SU-DHL-6 (cell line): ENCODE data around the gene CNTN4.

Source experiments
- H2AFZ ChIP-seq: fragments of 200-600 bp; sonication (generic); 2 replicates; pipeline ENCODE4 v1.6.1; 2014; ENCODE audit warnings: low read depth, mild to moderate bottlenecking, moderate library complexity, mixed read lengths, antibody characterized with exemption, low read length; ENCODE audit not compliant: severe bottlenecking
- H3F3A ChIP-seq: fragments of 200-600 bp; shearing (Covaris generic); 2 replicates; pipeline ENCODE4 v1.6.0; 2016; ENCODE audit warnings: antibody characterized with exemption, mild to moderate bottlenecking; ENCODE audit not compliant: insufficient read depth
- H3K27ac ChIP-seq: fragments of 200-600 bp; sonication (generic); 2 replicates; pipeline ENCODE4 v1.5.1; 2016; ENCODE audit warnings: low read depth, mild to moderate bottlenecking, low read length, moderate library complexity, mixed read lengths
- H3K27me3 ChIP-seq: fragments of 200-600 bp; sonication (generic), shearing (Covaris generic); 2 replicates; pipeline ENCODE4 v1.6.0; 2014; ENCODE audit warnings: mild to moderate bottlenecking, low read length
- H3K36me3 ChIP-seq: fragments of 200-600 bp; sonication (generic); 2 replicates; pipeline ENCODE4 v1.6.1; 2014; ENCODE audit warnings: mild to moderate bottlenecking, low read length, mixed read lengths
- H3K4me2 ChIP-seq: fragments of 300-600, 200-600 bp; shearing (Covaris generic), sonication (generic); 2 replicates; pipeline ENCODE4 v1.6.0; 2014; ENCODE audit warnings: low read length, low read depth, mild to moderate bottlenecking; ENCODE audit not compliant: poor library complexity, severe bottlenecking
- H3K4me3 ChIP-seq: fragments of 200-600 bp; sonication (generic); 2 replicates; pipeline ENCODE4 v1.5.1; 2014; ENCODE audit warnings: antibody characterized with exemption, low read length, mild to moderate bottlenecking, mixed read lengths; ENCODE audit not compliant: insufficient read depth, poor library complexity, severe bottlenecking
- H3K79me2 ChIP-seq: fragments of 200-600 bp; sonication (generic); 2 replicates; pipeline ENCODE4 v1.6.1; 2014; ENCODE audit warnings: mild to moderate bottlenecking, low read length, moderate library complexity; ENCODE audit not compliant: insufficient read depth
- H3K9ac ChIP-seq: fragments of 200-600 bp; sonication (generic); 2 replicates; pipeline ENCODE4 v1.7.0; 2014; ENCODE audit warnings: mild to moderate bottlenecking, low read length
- H3K9me2 ChIP-seq: fragments of 200-600 bp; sonication (generic); replicated peaks from 2 replicates; pipeline ENCODE4 v1.6.1; 2014; ENCODE audit warnings: low read length; ENCODE audit not compliant: insufficient read depth
- H3K9me3 ChIP-seq: fragments of 200-600 bp; sonication (generic); 2 replicates; pipeline ENCODE4 v1.6.1; 2014; ENCODE audit warnings: low read length, mixed read lengths; ENCODE audit not compliant: insufficient read depth
- H4K20me1 ChIP-seq: fragments of 200-600 bp; sonication (generic); 2 replicates; pipeline ENCODE4 v1.6.1; 2014; ENCODE audit warnings: low read depth, mild to moderate bottlenecking, antibody characterized with exemption, low read length, moderate library complexity, mixed read lengths
- EZH2phosphoT487 ChIP-seq: fragments of 200-600 bp; sonication (generic), shearing (Covaris generic); conservative IDR thresholded peaks from 2 replicates; pipeline ENCODE4 v1.6.1; 2018; ENCODE audit warnings: mild to moderate bottlenecking, antibody characterized with exemption, low read length, moderate library complexity, mixed read lengths
- TF ChIP-seq, protein P1 (sequence below): fragments of 200-600 bp; sonication (generic); IDR thresholded peaks from one replicate; pipeline ENCODE4 v1.5.1; 2017; ENCODE audit warnings: antibody characterized with exemption, mild to moderate bottlenecking, low read length, moderate library complexity; ENCODE audit not compliant: insufficient read depth, poor library complexity, severe bottlenecking

The CNTN4 gene

DNA sequence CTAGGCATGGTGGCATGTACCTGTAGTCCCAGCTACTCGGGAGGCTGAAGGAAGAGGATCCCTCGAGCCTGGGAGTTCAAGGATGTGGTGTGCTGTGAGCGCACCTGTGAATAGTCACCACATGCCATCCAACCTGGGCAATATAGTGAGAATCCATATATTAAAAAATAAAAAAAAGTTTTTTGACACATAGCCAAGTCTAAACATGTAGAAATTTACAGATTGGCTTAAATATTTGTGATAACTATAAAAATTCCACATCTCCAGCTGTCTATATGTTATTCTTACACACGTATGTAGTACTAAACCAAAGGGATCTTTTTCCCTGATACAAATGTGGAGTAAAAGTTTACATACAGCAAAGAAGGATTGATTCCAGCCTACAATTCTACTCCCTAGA, 119.7 kb downstream of the CNTN4 start:
- H3K9ac ChIP-seq = no peak overlapping the region
- no peak overlapping the region for H2AFZ ChIP-seq
- H3F3A ChIP-seq = no peaks in the 10 kb centered on the region
- H3K9me3 ChIP-seq = no peaks in the 10 kb centered on the region
- H3K9me2 ChIP-seq = no peaks in the 10 kb centered on the region
- H3K36me3 ChIP-seq = no peaks in the 10 kb centered on the region
- TF ChIP-seq, protein P1, sequence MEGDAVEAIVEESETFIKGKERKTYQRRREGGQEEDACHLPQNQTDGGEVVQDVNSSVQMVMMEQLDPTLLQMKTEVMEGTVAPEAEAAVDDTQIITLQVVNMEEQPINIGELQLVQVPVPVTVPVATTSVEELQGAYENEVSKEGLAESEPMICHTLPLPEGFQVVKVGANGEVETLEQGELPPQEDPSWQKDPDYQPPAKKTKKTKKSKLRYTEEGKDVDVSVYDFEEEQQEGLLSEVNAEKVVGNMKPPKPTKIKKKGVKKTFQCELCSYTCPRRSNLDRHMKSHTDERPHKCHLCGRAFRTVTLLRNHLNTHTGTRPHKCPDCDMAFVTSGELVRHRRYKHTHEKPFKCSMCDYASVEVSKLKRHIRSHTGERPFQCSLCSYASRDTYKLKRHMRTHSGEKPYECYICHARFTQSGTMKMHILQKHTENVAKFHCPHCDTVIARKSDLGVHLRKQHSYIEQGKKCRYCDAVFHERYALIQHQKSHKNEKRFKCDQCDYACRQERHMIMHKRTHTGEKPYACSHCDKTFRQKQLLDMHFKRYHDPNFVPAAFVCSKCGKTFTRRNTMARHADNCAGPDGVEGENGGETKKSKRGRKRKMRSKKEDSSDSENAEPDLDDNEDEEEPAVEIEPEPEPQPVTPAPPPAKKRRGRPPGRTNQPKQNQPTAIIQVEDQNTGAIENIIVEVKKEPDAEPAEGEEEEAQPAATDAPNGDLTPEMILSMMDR = no peak
- no peak for TF ChIP-seq EZH2phosphoT487
- H3K4me3 ChIP-seq = no peak overlapping the region
- no peaks in the 10 kb centered on the region for H3K27me3 ChIP-seq
- H4K20me1 ChIP-seq = no peaks in the 10 kb centered on the region
- no peaks in the 10 kb centered on the region for H3K79me2 ChIP-seq
- no peak overlapping the region for H3K4me2 ChIP-seq
- no peak overlapping the region for H3K27ac ChIP-seq

DNA sequence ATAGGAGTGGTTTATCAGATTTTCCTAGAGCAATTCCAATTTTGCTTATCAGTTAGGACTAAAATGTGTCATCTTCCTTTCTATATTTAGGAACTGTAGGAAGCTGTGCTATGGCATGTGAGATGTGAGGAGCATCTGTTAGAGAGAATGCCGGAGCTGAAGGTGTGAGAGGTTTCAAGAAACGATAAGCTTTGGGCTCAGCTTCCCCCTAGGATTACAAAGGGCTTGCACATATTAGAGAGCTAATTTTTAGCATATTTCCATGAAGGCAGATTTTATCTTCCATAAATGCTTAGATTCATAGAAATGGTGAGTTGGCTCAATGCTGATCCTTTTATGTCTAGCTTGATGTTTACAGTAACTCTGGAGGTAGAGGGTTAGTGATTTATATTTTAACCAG, 120.2 kb downstream of the CNTN4 start:
- H3K9ac ChIP-seq = no peak overlapping the region
- no peaks in the 10 kb centered on the region for H4K20me1 ChIP-seq
- no peaks in the 10 kb centered on the region for H3K9me3 ChIP-seq
- no peaks in the 10 kb centered on the region for H3K79me2 ChIP-seq
- no peaks in the 10 kb centered on the region for H3K9me2 ChIP-seq
- H3F3A ChIP-seq = no peaks in the 10 kb centered on the region
- H3K36me3 ChIP-seq = no peaks in the 10 kb centered on the region
- no peak overlapping the region for H3K4me3 ChIP-seq
- TF ChIP-seq, protein P1 = no peak
- TF ChIP-seq EZH2phosphoT487 = no peak
- H3K27me3 ChIP-seq = no peaks in the 10 kb centered on the region
- H2AFZ ChIP-seq = no peak overlapping the region
- no peak overlapping the region for H3K4me2 ChIP-seq
- H3K27ac ChIP-seq = no peak overlapping the region

DNA sequence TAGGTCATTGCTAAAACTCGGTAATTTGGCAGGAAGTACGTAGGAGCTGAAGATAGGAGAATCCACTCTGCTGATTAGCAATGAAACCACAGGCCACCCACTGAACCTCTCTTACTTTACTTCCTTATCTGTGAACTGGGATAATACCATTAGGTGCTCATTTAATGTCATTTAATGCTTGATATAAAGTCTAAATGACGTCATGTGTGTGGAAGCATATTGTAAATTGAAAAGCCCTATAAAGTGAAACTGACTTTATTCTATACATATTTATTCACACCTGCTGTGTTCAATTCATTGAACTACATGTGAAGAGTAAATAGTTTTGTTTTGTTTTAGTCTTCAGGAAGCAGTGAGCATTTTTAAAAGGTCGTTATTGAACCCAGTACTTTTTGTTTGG, 137.5 kb downstream of the CNTN4 start:
- no peak for TF ChIP-seq EZH2phosphoT487
- TF ChIP-seq, protein P1 = no peak
- Histone ChIP-seq H3K9ac (no peak overlapping the region), H3K9me3 (no peaks in the 10 kb centered on the region), H3K79me2 (no peaks in the 10 kb centered on the region), H3K27me3 (no peaks in the 10 kb centered on the region), H3K4me3 (no peak overlapping the region), H3K27ac (no peak overlapping the region), H2AFZ (no peak overlapping the region), H3F3A (no peaks in the 10 kb centered on the region), H3K4me2 (no peak overlapping the region), H3K9me2 (no peaks in the 10 kb centered on the region), H4K20me1 (no peaks in the 10 kb centered on the region), H3K36me3 (no peaks in the 10 kb centered on the region)
